Breast epithelium (tissue), 4 donors: ENCODE results near the gene SLC34A1. TPM values are rescaled to one million over a fixed set of nuclear protein-coding genes. Genes with fewer than 3 reads are reported as not detected.

Experiments used
- DNase-seq, 2 donors: peaks; one replicate each; pipeline ENCODE4 v3.0.0-alpha.2; 2019; ENCODE audit warnings: low spot score in 2 of 2
- H3K27ac ChIP-seq, 2 donors: fragments of 200-600 bp; sonication (generic) in 1 of 2; one replicate each; pipeline ENCODE4 v1.5.1; 2016 to 2019; ENCODE audit warnings: mild to moderate bottlenecking in 1 of 2
- H3K27me3 ChIP-seq, 2 donors: fragments of 200-600 bp; sonication (generic) in 1 of 2; one replicate each; pipeline versions ENCODE4 v1.5.1 to v1.6.0; 2017 to 2019; ENCODE audit warnings: control low read depth in 1 of 2, mild to moderate bottlenecking in 1 of 2
- H3K36me3 ChIP-seq: fragments of 200-600 bp; one replicate; pipeline ENCODE4 v1.5.1; 2019
- H3K4me1 ChIP-seq, 2 donors: fragments of 200-600 bp; sonication (generic); one replicate each; pipeline ENCODE4 v1.5.1; 2016 to 2019; ENCODE audit warnings: control low read depth in 1 of 2
- H3K4me3 ChIP-seq, 3 donors: fragments of 200-600 bp; sonication (generic); 1 replicate in 2 of 3; 2 replicates in 1 of 3; pipeline ENCODE4 v1.5.1; 2016 to 2019; ENCODE audit warnings: mild to moderate bottlenecking in 3 of 3, moderate library complexity in 2 of 3
- H3K9me3 ChIP-seq, 2 donors: fragments of 200-600 bp; sonication (generic) in 1 of 2; one replicate each; pipeline ENCODE4 v1.5.1; 2016 to 2019; ENCODE audit warnings: control low read depth in 1 of 2
- POLR2A ChIP-seq: fragments of 450-650 bp; IDR thresholded peaks from one replicate; pipeline ENCODE4 v1.6.1; 2016; ENCODE audit warnings: antibody characterized with exemption, mild to moderate bottlenecking, moderate library complexity
- POLR2AphosphoS5 ChIP-seq, 3 donors: sonication (generic); formaldehyde crosslinking; IDR thresholded peaks; one replicate each; pipeline ENCODE4 v1.6.1; 2017; ENCODE audit warnings: antibody characterized with exemption in 3 of 3
- intact Hi-C: fragments of 100-400 bp; cut with DNase I; formaldehyde crosslinking; loops from one replicate; pipeline ENCODE4 v1.15.1; 2023; ENCODE audit warnings: low total_unique reads
- total RNA-seq, 3 donors: library from RNA; depleted of rRNA; stranded (reverse); fragments of >200 nt; gene quantifications; one replicate each; pipeline ENCODE4 v1.1.0, GENCODE V29; 2016
- TF ChIP-seq, protein P1 (sequence below), 3 donors: fragments of 450-650 bp; IDR thresholded peaks; one replicate each; pipeline ENCODE4 v1.5.1; 2016 to 2017; ENCODE audit warnings: antibody characterized with exemption in 3 of 3, mild to moderate bottlenecking in 3 of 3, moderate library complexity in 3 of 3

The SLC34A1 gene
- total RNA-seq, 3 donors from 2014 or later: not detected

DNA sequence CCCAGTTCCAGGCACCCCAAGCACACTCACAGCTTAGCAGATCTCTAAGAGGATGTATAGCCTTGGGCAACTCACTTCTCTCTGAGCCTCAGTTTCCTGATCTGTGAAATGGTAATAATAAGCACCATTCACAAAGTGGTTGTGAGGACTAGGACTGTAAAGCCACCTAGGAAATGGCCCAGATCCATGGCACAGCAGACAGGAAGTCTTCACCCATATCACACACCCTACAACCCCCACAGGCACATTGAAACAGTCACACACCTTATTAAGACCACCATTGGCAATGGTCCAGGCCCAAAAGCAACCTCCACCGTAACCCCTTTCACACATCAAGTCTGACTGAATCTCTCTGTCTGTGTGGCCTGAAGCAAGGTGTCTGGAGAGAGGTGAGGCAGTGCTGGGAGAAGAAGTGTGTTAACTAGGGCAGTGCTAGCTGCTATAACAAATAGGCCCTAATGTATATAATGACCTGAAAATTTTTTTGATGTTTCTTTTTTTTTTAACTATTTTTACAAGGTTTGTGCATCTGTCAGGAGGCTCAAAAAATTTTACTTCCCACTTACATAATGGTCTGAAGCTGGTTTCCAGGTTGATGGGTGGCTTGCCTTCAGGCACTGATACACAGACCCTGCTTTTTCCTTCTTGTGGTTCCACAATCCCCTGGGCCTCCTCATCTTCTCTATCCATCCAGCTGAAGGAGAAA lies 28.9 kb upstream of the SLC34A1 start:
- intact Hi-C loops: no loop called here
- H3K36me3 ChIP-seq: no peaks in the 10 kb centered on the region
- no peak overlapping the region for H3K27ac ChIP-seq
- DNase-seq: no peak
- TF ChIP-seq POLR2A (no peak), POLR2AphosphoS5 (IDR thresholded peaks at IDR 0.05) (no peak)
- TF ChIP-seq, protein P1, sequence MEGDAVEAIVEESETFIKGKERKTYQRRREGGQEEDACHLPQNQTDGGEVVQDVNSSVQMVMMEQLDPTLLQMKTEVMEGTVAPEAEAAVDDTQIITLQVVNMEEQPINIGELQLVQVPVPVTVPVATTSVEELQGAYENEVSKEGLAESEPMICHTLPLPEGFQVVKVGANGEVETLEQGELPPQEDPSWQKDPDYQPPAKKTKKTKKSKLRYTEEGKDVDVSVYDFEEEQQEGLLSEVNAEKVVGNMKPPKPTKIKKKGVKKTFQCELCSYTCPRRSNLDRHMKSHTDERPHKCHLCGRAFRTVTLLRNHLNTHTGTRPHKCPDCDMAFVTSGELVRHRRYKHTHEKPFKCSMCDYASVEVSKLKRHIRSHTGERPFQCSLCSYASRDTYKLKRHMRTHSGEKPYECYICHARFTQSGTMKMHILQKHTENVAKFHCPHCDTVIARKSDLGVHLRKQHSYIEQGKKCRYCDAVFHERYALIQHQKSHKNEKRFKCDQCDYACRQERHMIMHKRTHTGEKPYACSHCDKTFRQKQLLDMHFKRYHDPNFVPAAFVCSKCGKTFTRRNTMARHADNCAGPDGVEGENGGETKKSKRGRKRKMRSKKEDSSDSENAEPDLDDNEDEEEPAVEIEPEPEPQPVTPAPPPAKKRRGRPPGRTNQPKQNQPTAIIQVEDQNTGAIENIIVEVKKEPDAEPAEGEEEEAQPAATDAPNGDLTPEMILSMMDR (IDR thresholded peaks at IDR 0.05): no peak
- no peaks in the 10 kb centered on the region for H3K27me3 ChIP-seq
- H3K4me3 ChIP-seq: no peak overlapping the region
- H3K4me1 ChIP-seq: peaks cover 12 to 18% of the 10 kb centered on the region in 2 donors
- no peaks in the 10 kb centered on the region for H3K9me3 ChIP-seq

DNA sequence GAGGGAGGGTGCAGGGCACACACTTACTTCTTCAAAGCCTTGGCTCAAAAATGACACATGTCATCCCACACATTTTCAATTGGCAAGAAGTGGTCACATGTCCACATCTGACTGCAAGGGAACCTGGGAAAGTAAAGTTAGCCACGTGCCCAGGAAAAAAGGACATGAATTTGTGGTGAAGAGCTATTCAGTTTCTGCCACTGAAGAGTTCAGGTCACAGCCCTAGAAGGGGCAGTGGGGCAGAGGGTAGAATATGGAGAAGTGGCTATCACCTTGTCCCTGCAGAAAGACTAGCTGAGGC lies 28.4 kb upstream of the SLC34A1 start:
- Histone ChIP-seq H3K36me3 (no peaks in the 10 kb centered on the region), H3K4me1 (peaks cover 10 to 13% of the 10 kb centered on the region in 2 donors), H3K27ac (no peak overlapping the region), H3K4me3 (no peak overlapping the region), H3K9me3 (no peaks in the 10 kb centered on the region), H3K27me3 (no peaks in the 10 kb centered on the region)
- no peak for DNase-seq
- TF ChIP-seq POLR2A: no peak
- no peak for TF ChIP-seq POLR2AphosphoS5 (IDR thresholded peaks at IDR 0.05)
- TF ChIP-seq, protein P1 (IDR thresholded peaks at IDR 0.05): no peak
- intact Hi-C loops: no loop called here

DNA sequence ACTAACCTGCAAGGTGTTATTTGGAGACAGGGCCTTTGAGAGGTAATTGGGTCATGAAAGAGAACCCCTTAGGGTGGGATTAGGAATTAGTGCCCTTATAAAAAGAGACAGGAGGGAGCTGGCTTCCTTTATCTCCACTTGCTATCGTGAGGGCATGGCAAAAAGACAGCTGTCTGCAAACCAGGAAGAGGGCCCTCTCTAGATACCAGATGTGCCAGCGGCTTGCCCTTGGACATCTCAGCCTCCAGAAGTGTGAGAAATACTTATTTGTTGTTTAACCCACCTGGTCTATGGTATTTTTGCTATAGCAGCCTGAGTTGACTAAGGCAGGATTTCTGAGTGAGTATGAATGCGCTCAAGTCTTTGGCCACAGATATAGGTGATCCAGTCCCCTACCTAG lies 27.5 kb upstream of the SLC34A1 start:
- TF ChIP-seq POLR2A: no peak
- no peak for TF ChIP-seq POLR2AphosphoS5 (IDR thresholded peaks at IDR 0.05)
- TF ChIP-seq, protein P1 (IDR thresholded peaks at IDR 0.05): no peak
- Histone ChIP-seq H3K36me3 (no peaks in the 10 kb centered on the region), H3K4me1 (peaks cover 10 to 13% of the 10 kb centered on the region in 2 donors), H3K27ac (no peak overlapping the region), H3K27me3 (no peaks in the 10 kb centered on the region), H3K4me3 (no peak overlapping the region), H3K9me3 (no peaks in the 10 kb centered on the region)
- no peak for DNase-seq
- intact Hi-C loops: no loop called here

DNA sequence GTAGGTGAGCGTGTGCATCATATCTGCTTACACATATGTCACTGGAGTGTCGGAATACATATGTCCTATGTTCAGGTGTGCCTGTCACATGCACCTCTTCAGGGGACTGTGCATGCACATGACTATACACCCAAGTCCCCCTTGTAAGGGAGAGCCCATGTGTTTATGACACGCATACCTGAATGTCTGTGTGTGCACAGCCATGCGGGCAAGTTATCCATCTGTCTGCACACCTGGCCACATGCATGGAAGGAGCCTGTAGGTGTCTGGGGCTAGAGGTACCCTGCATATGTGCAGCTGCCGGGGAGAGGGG lies 27.1 kb upstream of the SLC34A1 start:
- Histone ChIP-seq H3K27me3 (no peaks in the 10 kb centered on the region), H3K27ac (peak overlapping the region in 1 of 2 donors; percentile 66), H3K36me3 (no peaks in the 10 kb centered on the region), H3K4me1 (peaks cover 10 to 13% of the 10 kb centered on the region in 2 donors), H3K9me3 (no peaks in the 10 kb centered on the region), H3K4me3 (no peak overlapping the region)
- DNase-seq: no peak
- intact Hi-C loops: no loop called here
- TF ChIP-seq, protein P1 (IDR thresholded peaks at IDR 0.05): no peak
- no peak for TF ChIP-seq POLR2A
- no peak for TF ChIP-seq POLR2AphosphoS5 (IDR thresholded peaks at IDR 0.05)

DNA sequence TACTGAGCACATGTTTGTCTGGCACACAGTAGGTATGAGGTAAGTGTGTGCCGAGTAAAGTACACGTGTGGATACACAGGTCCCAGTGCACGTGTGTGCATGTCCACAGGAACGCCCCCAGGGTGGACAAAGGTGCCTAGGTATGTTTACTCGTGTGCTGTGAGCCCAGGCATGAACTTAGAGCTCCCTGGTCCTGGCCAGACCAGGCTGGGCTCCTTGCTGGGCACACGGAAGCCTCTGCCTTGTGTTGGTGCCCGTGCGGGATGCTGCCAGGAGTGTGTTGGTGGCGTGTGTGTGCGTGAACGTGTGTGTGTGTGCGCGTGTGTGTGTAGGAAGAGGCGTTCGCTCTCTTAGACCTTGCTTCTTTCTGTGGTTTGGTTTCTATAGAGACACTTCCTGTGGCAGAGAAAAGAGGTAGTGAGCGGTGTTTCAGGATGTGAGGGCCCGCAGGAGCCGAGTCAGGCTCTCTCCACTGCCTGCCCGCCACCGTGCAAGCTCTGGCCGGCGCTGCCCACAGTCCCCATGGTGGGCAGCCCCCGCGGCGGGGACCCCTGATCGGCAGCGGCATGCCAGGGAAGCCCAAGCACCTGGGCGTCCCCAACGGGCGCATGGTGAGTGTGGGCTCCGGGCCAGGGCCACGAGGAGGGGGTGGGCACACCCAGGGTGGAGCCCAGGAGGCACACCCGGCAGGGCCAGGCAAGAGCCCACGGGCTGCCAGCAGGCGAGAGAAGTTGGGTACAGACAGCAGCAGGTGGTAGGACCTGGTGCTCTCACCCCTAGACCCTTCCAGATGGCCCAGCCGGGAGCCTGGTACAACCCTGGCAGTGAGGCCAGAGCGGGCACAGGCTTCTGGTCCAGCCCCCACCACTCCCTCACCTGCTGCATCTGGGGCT lies 26.5 kb upstream of the SLC34A1 start, which contains the start of gene RGS14:
Gene RGS14 (plus strand): TSS at position 466 of the 893 bp plus-strand sequence. CDS start 101 bp downstream, at position 567.
- intact Hi-C loops: no loop called here
- DNase-seq: no peak
- Histone ChIP-seq H3K4me1 (peaks cover 10 to 13% of the 10 kb centered on the region in 2 donors), H3K4me3 (peak within 1 kb of the TSS; percentile 35 to 71 (median 48)), H3K27me3 (no peaks in the 10 kb centered on the region), H3K27ac (peak within 1 kb of the TSS; percentile 13 to 77), H3K36me3 (no peaks in the 10 kb centered on the region), H3K9me3 (no peaks in the 10 kb centered on the region)
- TF ChIP-seq POLR2A (no peak), POLR2AphosphoS5 (IDR thresholded peaks at IDR 0.05) (no peak)
- TF ChIP-seq, protein P1 (IDR thresholded peaks at IDR 0.05): no peak
